Adrenal gland (tissue), 5 donors: ENCODE measurements around the gene REEP2.

Experiments used
- POLR2A ChIP-seq, 2 donors: fragments of 450-650 bp; IDR thresholded peaks; one replicate each; pipeline ENCODE4 v1.6.1; 2017; ENCODE audit warnings: antibody characterized with exemption in 2 of 2, mild to moderate bottlenecking in 2 of 2, moderate library complexity in 1 of 2
- TF ChIP-seq, protein P1 (sequence below), 6 experiments: fragments of 450-650 bp in 4 of 6; fragments of 200-600 bp in 2 of 6; sonication (generic) in 1 of 6; IDR thresholded peaks; 1 replicate in 5 of 6; 2 replicates in 1 of 6; pipeline versions ENCODE4 v1.5.1 to v1.8.0; 2016 to 2021; ENCODE audit warnings: antibody characterized with exemption in 6 of 6, mild to moderate bottlenecking in 2 of 6, moderate library complexity in 1 of 6
- donor health status: DM: no; HTN: no; CAD: no.

DNA sequence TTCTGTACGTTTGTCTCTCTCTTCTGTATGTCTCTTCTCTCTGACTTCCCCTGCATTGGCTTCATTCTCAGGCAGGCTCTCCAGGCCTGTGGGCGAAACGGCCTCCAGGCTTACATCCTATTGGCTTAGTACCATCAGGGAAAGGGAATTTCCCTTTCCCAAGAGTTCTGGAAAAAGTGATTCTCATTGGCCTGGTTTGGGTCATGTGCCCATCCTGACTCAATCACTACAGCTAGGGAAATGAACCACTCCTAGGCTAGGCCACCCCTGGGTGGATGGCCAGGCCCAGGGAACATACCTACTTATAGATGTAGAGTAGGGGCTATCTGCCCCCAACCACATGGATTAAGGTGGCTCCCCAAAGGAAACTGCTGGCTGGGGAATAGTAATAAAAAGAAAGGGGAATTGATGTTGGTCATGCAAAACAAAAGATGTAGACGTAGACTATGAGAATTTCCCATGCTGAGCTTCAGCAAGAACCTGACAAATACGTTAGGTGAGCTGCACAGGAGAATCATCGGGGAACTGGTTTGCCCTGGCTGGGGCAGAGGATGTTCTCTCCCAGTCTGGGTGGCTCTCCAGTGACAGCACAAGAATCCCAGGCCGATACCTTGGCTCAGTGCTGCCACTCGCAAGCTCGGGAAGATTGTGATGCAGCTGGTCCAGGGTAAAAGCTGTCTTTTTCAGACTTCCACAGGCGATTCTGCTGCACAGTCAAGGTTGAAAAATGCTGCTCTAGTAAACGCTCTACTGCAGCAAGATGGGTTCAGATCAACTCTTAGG, 22.7 kb downstream of the REEP2 start:
- TF ChIP-seq, protein P1, sequence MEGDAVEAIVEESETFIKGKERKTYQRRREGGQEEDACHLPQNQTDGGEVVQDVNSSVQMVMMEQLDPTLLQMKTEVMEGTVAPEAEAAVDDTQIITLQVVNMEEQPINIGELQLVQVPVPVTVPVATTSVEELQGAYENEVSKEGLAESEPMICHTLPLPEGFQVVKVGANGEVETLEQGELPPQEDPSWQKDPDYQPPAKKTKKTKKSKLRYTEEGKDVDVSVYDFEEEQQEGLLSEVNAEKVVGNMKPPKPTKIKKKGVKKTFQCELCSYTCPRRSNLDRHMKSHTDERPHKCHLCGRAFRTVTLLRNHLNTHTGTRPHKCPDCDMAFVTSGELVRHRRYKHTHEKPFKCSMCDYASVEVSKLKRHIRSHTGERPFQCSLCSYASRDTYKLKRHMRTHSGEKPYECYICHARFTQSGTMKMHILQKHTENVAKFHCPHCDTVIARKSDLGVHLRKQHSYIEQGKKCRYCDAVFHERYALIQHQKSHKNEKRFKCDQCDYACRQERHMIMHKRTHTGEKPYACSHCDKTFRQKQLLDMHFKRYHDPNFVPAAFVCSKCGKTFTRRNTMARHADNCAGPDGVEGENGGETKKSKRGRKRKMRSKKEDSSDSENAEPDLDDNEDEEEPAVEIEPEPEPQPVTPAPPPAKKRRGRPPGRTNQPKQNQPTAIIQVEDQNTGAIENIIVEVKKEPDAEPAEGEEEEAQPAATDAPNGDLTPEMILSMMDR (IDR thresholded peaks at IDR 0.05), result no peak
- no peak for TF ChIP-seq POLR2A (IDR thresholded peaks at IDR 0.05)
